GM23338 (cell line): Measurements from ENCODE around the gene FCHSD2.

ENCODE experiments used
- CREB1 ChIP-seq: fragments of 250-450 bp; sonication (Bioruptor Pico); IDR thresholded peaks from 2 replicates; pipeline ENCODE4 v1.5.0; 2020; ENCODE audit warnings: low read depth, mild to moderate bottlenecking, moderate library complexity
- EZH2 ChIP-seq: fragments of 200-600 bp; sonication (generic); IDR thresholded peaks from one replicate; pipeline ENCODE4 v1.8.0; 2017; ENCODE audit warnings: antibody characterized with exemption, mild to moderate bottlenecking, low read depth; ENCODE audit not compliant: unreplicated experiment
- EZH2phosphoT487 ChIP-seq: fragments of 200-600 bp; sonication (generic); IDR thresholded peaks from one replicate; pipeline ENCODE4 v1.8.1; 2018; ENCODE audit warnings: antibody characterized with exemption; ENCODE audit not compliant: unreplicated experiment
- JUNB ChIP-seq: IDR thresholded peaks from one replicate; pipeline ENCODE4 v1.6.1; 2016; ENCODE audit warnings: antibody characterized with exemption; ENCODE audit not compliant: unreplicated experiment
- NANOG ChIP-seq: IDR thresholded peaks from 2 replicates; pipeline ENCODE4 v1.6.1; 2016; ENCODE audit warnings: antibody characterized with exemption, borderline replicate concordance
- POLR2AphosphoS5 ChIP-seq: IDR thresholded peaks from 2 replicates; pipeline ENCODE4 v1.6.1; 2016; ENCODE audit warnings: antibody characterized with exemption, low read depth
- REST ChIP-seq: IDR thresholded peaks from one replicate; pipeline ENCODE4 v1.6.1; 2018; ENCODE audit warnings: antibody characterized with exemption; ENCODE audit not compliant: unreplicated experiment
- STAT1 ChIP-seq: IDR thresholded peaks from one replicate; pipeline ENCODE4 v1.6.1; 2016; ENCODE audit warnings: antibody characterized with exemption; ENCODE audit not compliant: unreplicated experiment
- ZNF114 ChIP-seq: fragments of 250-450 bp; sonication (Bioruptor Pico); IDR thresholded peaks from 2 replicates; pipeline ENCODE4 v1.5.0; 2020; ENCODE audit warnings: mild to moderate bottlenecking, moderate library complexity
- ZNF331 ChIP-seq: fragments of 250-450 bp; sonication (Bioruptor Pico); IDR thresholded peaks from 2 replicates; pipeline ENCODE4 v1.5.0; 2020; ENCODE audit warnings: low read depth, mild to moderate bottlenecking, moderate library complexity
- TF ChIP-seq, protein P1 (sequence below), 2 experiments: fragments of 200-600 bp in 1 of 2; sonication (generic) in 1 of 2; conservative IDR thresholded peaks; 2 replicates each; pipeline versions ENCODE4 v1.5.1 to v1.6.1; 2016 to 2017; ENCODE audit warnings: antibody characterized with exemption in 2 of 2, low read depth in 2 of 2, mild to moderate bottlenecking in 2 of 2, moderate library complexity in 1 of 2
- TF ChIP-seq, protein P2 (sequence below): IDR thresholded peaks from 2 replicates; pipeline ENCODE4 v1.6.1; 2016; ENCODE audit warnings: antibody characterized with exemption
- TF ChIP-seq, protein P3 (sequence below): fragments of 250-450 bp; sonication (Bioruptor Pico); IDR thresholded peaks from 2 replicates; pipeline ENCODE4 v1.5.0; 2020; ENCODE audit warnings: mild to moderate bottlenecking, moderate library complexity

GRCh38 chr11:73160005-73160760 is 18.1 kb upstream of the FCHSD2 start:
- TF ChIP-seq, protein P1, sequence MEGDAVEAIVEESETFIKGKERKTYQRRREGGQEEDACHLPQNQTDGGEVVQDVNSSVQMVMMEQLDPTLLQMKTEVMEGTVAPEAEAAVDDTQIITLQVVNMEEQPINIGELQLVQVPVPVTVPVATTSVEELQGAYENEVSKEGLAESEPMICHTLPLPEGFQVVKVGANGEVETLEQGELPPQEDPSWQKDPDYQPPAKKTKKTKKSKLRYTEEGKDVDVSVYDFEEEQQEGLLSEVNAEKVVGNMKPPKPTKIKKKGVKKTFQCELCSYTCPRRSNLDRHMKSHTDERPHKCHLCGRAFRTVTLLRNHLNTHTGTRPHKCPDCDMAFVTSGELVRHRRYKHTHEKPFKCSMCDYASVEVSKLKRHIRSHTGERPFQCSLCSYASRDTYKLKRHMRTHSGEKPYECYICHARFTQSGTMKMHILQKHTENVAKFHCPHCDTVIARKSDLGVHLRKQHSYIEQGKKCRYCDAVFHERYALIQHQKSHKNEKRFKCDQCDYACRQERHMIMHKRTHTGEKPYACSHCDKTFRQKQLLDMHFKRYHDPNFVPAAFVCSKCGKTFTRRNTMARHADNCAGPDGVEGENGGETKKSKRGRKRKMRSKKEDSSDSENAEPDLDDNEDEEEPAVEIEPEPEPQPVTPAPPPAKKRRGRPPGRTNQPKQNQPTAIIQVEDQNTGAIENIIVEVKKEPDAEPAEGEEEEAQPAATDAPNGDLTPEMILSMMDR (conservative IDR thresholded peaks at IDR 0.05; ENCODE audit: low read depth in 2 of 2) = no peak
- TF ChIP-seq POLR2AphosphoS5 = no peak
- no peak for TF ChIP-seq EZH2
- TF ChIP-seq REST = no peak
- TF ChIP-seq JUNB = no peak
- TF ChIP-seq CREB1 (CRISPR knock-in tag) = no peak
- no peak for TF ChIP-seq STAT1
- TF ChIP-seq, protein P2, sequence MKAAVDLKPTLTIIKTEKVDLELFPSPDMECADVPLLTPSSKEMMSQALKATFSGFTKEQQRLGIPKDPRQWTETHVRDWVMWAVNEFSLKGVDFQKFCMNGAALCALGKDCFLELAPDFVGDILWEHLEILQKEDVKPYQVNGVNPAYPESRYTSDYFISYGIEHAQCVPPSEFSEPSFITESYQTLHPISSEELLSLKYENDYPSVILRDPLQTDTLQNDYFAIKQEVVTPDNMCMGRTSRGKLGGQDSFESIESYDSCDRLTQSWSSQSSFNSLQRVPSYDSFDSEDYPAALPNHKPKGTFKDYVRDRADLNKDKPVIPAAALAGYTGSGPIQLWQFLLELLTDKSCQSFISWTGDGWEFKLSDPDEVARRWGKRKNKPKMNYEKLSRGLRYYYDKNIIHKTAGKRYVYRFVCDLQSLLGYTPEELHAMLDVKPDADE = no peak
- no peak for TF ChIP-seq ZNF331
- no peak for TF ChIP-seq EZH2phosphoT487
- TF ChIP-seq, protein P3, sequence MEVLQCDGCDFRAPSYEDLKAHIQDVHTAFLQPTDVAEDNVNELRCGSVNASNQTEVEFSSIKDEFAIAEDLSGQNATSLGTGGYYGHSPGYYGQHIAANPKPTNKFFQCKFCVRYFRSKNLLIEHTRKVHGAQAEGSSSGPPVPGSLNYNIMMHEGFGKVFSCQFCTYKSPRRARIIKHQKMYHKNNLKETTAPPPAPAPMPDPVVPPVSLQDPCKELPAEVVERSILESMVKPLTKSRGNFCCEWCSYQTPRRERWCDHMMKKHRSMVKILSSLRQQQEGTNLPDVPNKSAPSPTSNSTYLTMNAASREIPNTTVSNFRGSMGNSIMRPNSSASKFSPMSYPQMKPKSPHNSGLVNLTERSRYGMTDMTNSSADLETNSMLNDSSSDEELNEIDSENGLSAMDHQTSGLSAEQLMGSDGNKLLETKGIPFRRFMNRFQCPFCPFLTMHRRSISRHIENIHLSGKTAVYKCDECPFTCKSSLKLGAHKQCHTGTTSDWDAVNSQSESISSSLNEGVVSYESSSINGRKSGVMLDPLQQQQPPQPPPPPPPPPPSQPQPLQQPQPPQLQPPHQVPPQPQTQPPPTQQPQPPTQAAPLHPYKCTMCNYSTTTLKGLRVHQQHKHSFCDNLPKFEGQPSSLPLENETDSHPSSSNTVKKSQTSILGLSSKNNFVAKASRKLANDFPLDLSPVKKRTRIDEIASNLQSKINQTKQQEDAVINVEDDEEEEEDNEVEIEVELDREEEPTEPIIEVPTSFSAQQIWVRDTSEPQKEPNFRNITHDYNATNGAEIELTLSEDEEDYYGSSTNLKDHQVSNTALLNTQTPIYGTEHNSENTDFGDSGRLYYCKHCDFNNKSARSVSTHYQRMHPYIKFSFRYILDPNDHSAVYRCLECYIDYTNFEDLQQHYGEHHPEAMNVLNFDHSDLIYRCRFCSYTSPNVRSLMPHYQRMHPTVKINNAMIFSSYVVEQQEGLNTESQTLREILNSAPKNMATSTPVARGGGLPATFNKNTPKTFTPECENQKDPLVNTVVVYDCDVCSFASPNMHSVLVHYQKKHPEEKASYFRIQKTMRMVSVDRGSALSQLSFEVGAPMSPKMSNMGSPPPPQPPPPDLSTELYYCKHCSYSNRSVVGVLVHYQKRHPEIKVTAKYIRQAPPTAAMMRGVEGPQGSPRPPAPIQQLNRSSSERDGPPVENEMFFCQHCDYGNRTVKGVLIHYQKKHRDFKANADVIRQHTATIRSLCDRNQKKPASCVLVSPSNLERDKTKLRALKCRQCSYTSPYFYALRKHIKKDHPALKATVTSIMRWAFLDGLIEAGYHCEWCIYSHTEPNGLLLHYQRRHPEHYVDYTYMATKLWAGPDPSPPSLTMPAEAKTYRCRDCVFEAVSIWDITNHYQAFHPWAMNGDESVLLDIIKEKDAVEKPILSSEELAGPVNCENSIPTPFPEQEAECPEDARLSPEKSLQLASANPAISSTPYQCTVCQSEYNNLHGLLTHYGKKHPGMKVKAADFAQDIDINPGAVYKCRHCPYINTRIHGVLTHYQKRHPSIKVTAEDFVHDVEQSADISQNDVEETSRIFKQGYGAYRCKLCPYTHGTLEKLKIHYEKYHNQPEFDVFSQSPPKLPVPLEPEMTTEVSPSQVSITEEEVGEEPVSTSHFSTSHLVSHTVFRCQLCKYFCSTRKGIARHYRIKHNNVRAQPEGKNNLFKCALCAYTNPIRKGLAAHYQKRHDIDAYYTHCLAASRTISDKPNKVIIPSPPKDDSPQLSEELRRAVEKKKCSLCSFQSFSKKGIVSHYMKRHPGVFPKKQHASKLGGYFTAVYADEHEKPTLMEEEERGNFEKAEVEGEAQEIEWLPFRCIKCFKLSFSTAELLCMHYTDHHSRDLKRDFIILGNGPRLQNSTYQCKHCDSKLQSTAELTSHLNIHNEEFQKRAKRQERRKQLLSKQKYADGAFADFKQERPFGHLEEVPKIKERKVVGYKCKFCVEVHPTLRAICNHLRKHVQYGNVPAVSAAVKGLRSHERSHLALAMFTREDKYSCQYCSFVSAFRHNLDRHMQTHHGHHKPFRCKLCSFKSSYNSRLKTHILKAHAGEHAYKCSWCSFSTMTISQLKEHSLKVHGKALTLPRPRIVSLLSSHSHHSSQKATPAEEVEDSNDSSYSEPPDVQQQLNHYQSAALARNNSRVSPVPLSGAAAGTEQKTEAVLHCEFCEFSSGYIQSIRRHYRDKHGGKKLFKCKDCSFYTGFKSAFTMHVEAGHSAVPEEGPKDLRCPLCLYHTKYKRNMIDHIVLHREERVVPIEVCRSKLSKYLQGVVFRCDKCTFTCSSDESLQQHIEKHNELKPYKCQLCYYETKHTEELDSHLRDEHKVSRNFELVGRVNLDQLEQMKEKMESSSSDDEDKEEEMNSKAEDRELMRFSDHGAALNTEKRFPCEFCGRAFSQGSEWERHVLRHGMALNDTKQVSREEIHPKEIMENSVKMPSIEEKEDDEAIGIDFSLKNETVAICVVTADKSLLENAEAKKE (CRISPR knock-in tag) = no peak
- TF ChIP-seq NANOG = no peak
- TF ChIP-seq ZNF114 = no peak
